ENCODE data around the gene EYA2. TPM values are rescaled to one million over a fixed set of nuclear protein-coding genes. Genes with fewer than 3 reads are reported as not detected.

Gene EYA2
- total and polyA plus RNA-seq, 2 donors (not counting 3 experiments of a cell fraction or from before 2014, with no cell fraction given), result not detected

DNA sequence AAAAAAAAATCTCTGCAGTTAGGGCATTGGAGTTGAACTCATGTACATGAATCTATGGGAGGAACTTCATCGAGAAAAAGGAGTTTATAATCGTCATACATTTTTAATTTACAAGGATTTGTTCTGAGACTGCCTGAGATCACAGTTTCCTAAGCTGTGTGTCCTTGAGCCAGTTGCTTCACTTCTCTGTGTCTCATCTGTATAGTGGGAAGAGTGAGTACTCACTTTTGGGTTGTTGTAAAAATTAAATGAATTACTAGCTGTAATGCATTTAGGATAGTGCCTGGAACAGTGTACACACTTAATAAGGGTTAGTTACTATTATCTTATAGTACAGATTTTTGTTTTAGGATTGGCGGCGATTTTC lies 42.5 kb downstream of the EYA2 start:
- CTCF ChIA-PET, result no interaction called here

More for the DNA sequence above, 42.5 kb downstream of the EYA2 start:
- Histone ChIP-seq H2AFZ (ENCODE audit: low read depth, low read length) (no peak overlapping the region), H3K79me2 (ENCODE audit: control insufficient read depth, insufficient read depth, low read length) (no peaks in the 10 kb centered on the region), H3K36me3 (ENCODE audit: control insufficient read depth in 2 of 2, extremely low read depth in 1 of 2, insufficient read depth in 2 of 2, low read length in 2 of 2) (no peaks in the 10 kb centered on the region), H3K4me1 (ENCODE audit: control insufficient read depth, extremely low read depth, insufficient read depth, low read length) (no peaks in the 10 kb centered on the region), H3K4me2 (ENCODE audit: insufficient read depth, low read length) (no peak overlapping the region), H4K20me1 (replicated peaks; ENCODE audit: control insufficient read depth, extremely low read depth, insufficient read depth, low read length) (no peaks in the 10 kb centered on the region), H3K9ac (replicated peaks; ENCODE audit: extremely low read depth, insufficient read depth, low read length) (no peak overlapping the region), H3K4me3 (replicated peaks in 1 of 3; ENCODE audit: insufficient read depth in 1 of 3, low read depth in 1 of 3, low read length in 3 of 3) (no peak overlapping the region), H3K27ac (ENCODE audit: insufficient read depth, low read depth, low read length) (no peak overlapping the region), H3K9me3 (replicated peaks; ENCODE audit: control insufficient read depth, insufficient read depth, low read length) (no peaks in the 10 kb centered on the region), H3K9me1 (replicated peaks; ENCODE audit: control insufficient read depth, extremely low read depth, insufficient read depth, low read length) (no peaks in the 10 kb centered on the region), H3K27me3 (ENCODE audit: control insufficient read depth in 2 of 2, insufficient read depth in 2 of 2, low read length in 2 of 2) (no peaks in the 10 kb centered on the region)
- no TSS peak for BruUV-seq (replicated peaks)
- no peak for TF ChIP-seq JUN (IDR thresholded peaks at IDR 0.05; ENCODE audit: borderline replicate concordance, insufficient read depth, insufficient read length, low read depth)
- TF ChIP-seq FOS (IDR thresholded peaks at IDR 0.05; ENCODE audit: borderline replicate concordance, insufficient read depth, low read length), result no peak
- TF ChIP-seq GATA2 (IDR thresholded peaks at IDR 0.05; ENCODE audit: insufficient read depth, insufficient read length, low read depth, low read length), result no peak
- TF ChIP-seq, protein P1, sequence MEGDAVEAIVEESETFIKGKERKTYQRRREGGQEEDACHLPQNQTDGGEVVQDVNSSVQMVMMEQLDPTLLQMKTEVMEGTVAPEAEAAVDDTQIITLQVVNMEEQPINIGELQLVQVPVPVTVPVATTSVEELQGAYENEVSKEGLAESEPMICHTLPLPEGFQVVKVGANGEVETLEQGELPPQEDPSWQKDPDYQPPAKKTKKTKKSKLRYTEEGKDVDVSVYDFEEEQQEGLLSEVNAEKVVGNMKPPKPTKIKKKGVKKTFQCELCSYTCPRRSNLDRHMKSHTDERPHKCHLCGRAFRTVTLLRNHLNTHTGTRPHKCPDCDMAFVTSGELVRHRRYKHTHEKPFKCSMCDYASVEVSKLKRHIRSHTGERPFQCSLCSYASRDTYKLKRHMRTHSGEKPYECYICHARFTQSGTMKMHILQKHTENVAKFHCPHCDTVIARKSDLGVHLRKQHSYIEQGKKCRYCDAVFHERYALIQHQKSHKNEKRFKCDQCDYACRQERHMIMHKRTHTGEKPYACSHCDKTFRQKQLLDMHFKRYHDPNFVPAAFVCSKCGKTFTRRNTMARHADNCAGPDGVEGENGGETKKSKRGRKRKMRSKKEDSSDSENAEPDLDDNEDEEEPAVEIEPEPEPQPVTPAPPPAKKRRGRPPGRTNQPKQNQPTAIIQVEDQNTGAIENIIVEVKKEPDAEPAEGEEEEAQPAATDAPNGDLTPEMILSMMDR (IDR thresholded peaks at IDR 0.05; ENCODE audit: extremely low read depth in 1 of 2, insufficient read depth in 1 of 2, low read depth in 1 of 2, low read length in 2 of 2), result no peak
- no peak for TF ChIP-seq POLR2AphosphoS5 (IDR thresholded peaks at IDR 0.05; ENCODE audit: insufficient read depth, low read depth, low read length)
- TF ChIP-seq EZH2 (IDR thresholded peaks at IDR 0.05; ENCODE audit: borderline replicate concordance, low read depth, low read length, severe bottlenecking), result no peak
- TF ChIP-seq MYC (IDR thresholded peaks at IDR 0.05; ENCODE audit: low read depth, low read length), result no peak
- TF ChIP-seq, protein P2, sequence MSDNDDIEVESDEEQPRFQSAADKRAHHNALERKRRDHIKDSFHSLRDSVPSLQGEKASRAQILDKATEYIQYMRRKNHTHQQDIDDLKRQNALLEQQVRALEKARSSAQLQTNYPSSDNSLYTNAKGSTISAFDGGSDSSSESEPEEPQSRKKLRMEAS (IDR thresholded peaks at IDR 0.05; ENCODE audit: insufficient read depth, insufficient read length), result no peak
- no peak for TF ChIP-seq POLR2A (IDR thresholded peaks at IDR 0.05; ENCODE audit: low read depth, low read length)
- no peak for FAIRE-seq
- POLR2A ChIA-PET, result no interaction called here
- dilution Hi-C loops (cut with MboI; ENCODE audit: extremely low pct_ligation_motif_present, low sequenced_read_pairs), result no loop called here
- DNase-seq (ENCODE audit: low read depth, low spot score), result no peak
- intact Hi-C loops (cut with micrococcal nuclease), result no loop called here

Measured in endothelial cell of umbilical vein (primary cell).